ENCODE measurements around the gene RAP1GDS1. TPM values are rescaled to one million over a fixed set of nuclear protein-coding genes. Genes with fewer than 3 reads are reported as not detected.
"Not testable (repeated sequence)": the region's sequence is repeated elsewhere in the genome, so short reads cannot be mapped to it uniquely, and the experiment has no call there.

Gene RAP1GDS1
- polyA plus RNA-seq, 1 of the 3 experiments (the other 2 are of a cell fraction): 25.6 TPM

- POLR2A ChIA-PET: no interaction called here
- H4K20me1 ChIP-seq (ENCODE audit: insufficient read depth): no peaks in the 10 kb centered on the region
- H3K27me3 ChIP-seq (ENCODE audit: insufficient read depth): no peaks in the 10 kb centered on the region
- H3K9ac ChIP-seq: no peak overlapping the region
- peaks cover 28 to 53% of the 10 kb centered on the region in 2 experiments for H3K36me3 ChIP-seq (replicated peaks in 1 of 2; ENCODE audit: control insufficient read depth in 1 of 2, insufficient read depth in 2 of 2, low read length in 1 of 2)
- no peak overlapping the region for H3K27ac ChIP-seq (ENCODE audit: low read depth in 2 of 2, low read length in 1 of 2)
- H3K79me2 ChIP-seq (ENCODE audit: insufficient read depth): peaks cover 13% of the 10 kb centered on the region; the same call in 1 of the 2 replicates
- H2AFZ ChIP-seq (ENCODE audit: low read depth): no peak overlapping the region
- DNase-seq: no peak
- 91% methylated on average over 9 of the region's 9 CpGs for WGBS (ENCODE audit: low lambda C conversion rate)
- H3K9me2 ChIP-seq: no peaks in the 10 kb centered on the region
- peaks cover 5% of the 10 kb centered on the region for H3F3A ChIP-seq (replicated peaks; ENCODE audit: insufficient read depth)
- no peak overlapping the region for H3K4me2 ChIP-seq
- H3K9me3 ChIP-seq: no peaks in the 10 kb centered on the region
- peaks cover 3 to 8% of the 10 kb centered on the region in 2 experiments; a peak in 3 of 4 replicates for H3K4me1 ChIP-seq (ENCODE audit: control insufficient read depth in 1 of 2, insufficient read depth in 2 of 2, low read depth in 1 of 2, low read length in 1 of 2)
- TF ChIP-seq USF1 (IDR thresholded peaks at IDR 0.05; ENCODE audit: borderline replicate concordance, low read depth) (no peak), JUND (IDR thresholded peaks at IDR 0.05) (no peak), REST (IDR thresholded peaks at IDR 0.05; ENCODE audit: low read depth, low read length) (no peak), GABPA (IDR thresholded peaks at IDR 0.05; ENCODE audit: low read depth) (no peak), RFX5 (IDR thresholded peaks at IDR 0.05; ENCODE audit: low read length) (no peak), SIN3A (IDR thresholded peaks at IDR 0.05; ENCODE audit: borderline replicate concordance, low read depth, low read length) (no peak), TAF1 (IDR thresholded peaks at IDR 0.05; ENCODE audit: borderline replicate concordance, low read depth, low read length) (no peak), EZH2phosphoT487 (IDR thresholded peaks at IDR 0.05; ENCODE audit: borderline replicate concordance, low read depth) (no peak), POLR2AphosphoS5 (IDR thresholded peaks at IDR 0.05; ENCODE audit: low read depth, low read length) (no peak), TEAD4 (IDR thresholded peaks at IDR 0.05; ENCODE audit: borderline replicate concordance, insufficient read depth) (no peak), FOXM1 (IDR thresholded peaks at IDR 0.05; ENCODE audit: low read depth) (no peak), CHD2 (IDR thresholded peaks at IDR 0.05; ENCODE audit: low read length, partially characterized antibody) (no peak), NFIC (IDR thresholded peaks at IDR 0.05; ENCODE audit: borderline replicate concordance) (no peak), FOSL2 (IDR thresholded peaks at IDR 0.05; ENCODE audit: borderline replicate concordance, low read depth) (no peak), RCOR1 (IDR thresholded peaks at IDR 0.05; ENCODE audit: low read length) (no peak), RXRA (IDR thresholded peaks at IDR 0.05; ENCODE audit: borderline replicate concordance, low read depth) (no peak), FOXJ3 (CRISPR knock-in tag; IDR thresholded peaks at IDR 0.05) (no peak), TCF12 (IDR thresholded peaks at IDR 0.05) (no peak), MEF2A (IDR thresholded peaks at IDR 0.05; ENCODE audit: borderline replicate concordance, low read depth) (no peak), USF2 (IDR thresholded peaks at IDR 0.05; ENCODE audit: borderline replicate concordance, low read depth, low read length) (no peak)
- CTCF ChIA-PET: interaction anchor here (1.3 to 4.2 kb wide), 3 partner anchors 9 to 579 kb away, joined by 3 to 33 read pairs (median 3); no protein-coding TSS in a partner anchor
- no peak overlapping the region for H3K4me3 ChIP-seq (ENCODE audit: low read depth in 2 of 2, low read length in 1 of 2)
Measured at GRCh38 chr4:98476891-98477290, 215.7 kb downstream of the RAP1GDS1 start.

- H3F3A ChIP-seq (replicated peaks; ENCODE audit: insufficient read depth); DNase-seq; H2AFZ ChIP-seq (ENCODE audit: low read depth); H3K27me3 ChIP-seq (ENCODE audit: insufficient read depth); H3K9me2 ChIP-seq; H3K4me2 ChIP-seq; H3K9ac ChIP-seq; H4K20me1 ChIP-seq (ENCODE audit: insufficient read depth); H3K9me3 ChIP-seq; POLR2A ChIA-PET; H3K27ac ChIP-seq (ENCODE audit: low read depth in 2 of 2, low read length in 1 of 2); H3K4me3 ChIP-seq (ENCODE audit: low read depth in 2 of 2, low read length in 1 of 2): not testable (repeated sequence)
- CTCF ChIA-PET: interaction anchor here (0.7 to 4.2 kb wide), 2 partner anchors 12 kb away, joined by 5 to 33 read pairs; no protein-coding TSS in a partner anchor
- Histone ChIP-seq H3K36me3 (replicated peaks in 1 of 2; ENCODE audit: control insufficient read depth in 1 of 2, insufficient read depth in 2 of 2, low read length in 1 of 2) (peaks cover 20 to 44% of the 10 kb centered on the region in 2 experiments), H3K4me1 (ENCODE audit: control insufficient read depth in 1 of 2, insufficient read depth in 2 of 2, low read depth in 1 of 2, low read length in 1 of 2) (peaks cover 8 to 26% of the 10 kb centered on the region in 2 experiments), H3K79me2 (ENCODE audit: insufficient read depth) (peaks cover 32% of the 10 kb centered on the region; the same call in 1 of the 2 replicates)
- WGBS (ENCODE audit: low lambda C conversion rate): 88% methylated on average over 2 of the region's 2 CpGs
Measured at GRCh38 chr4:98479590-98479989, 218.4 kb downstream of the RAP1GDS1 start.
